ENCODE data around the gene CHADL.

- no peak for TF ChIP-seq RCOR1 (conservative IDR thresholded peaks at IDR 0.05; ENCODE audit: low read depth, low read length)
- no peak for TF ChIP-seq ZNF384 (IDR thresholded peaks at IDR 0.05; ENCODE audit: borderline replicate concordance, low read depth, low read length)
- no peak for TF ChIP-seq NFYB (IDR thresholded peaks at IDR 0.05; ENCODE audit: insufficient read depth, low read depth, low read length)
- no peak for TF ChIP-seq TARDBP (IDR thresholded peaks at IDR 0.05; ENCODE audit: borderline replicate concordance)
Observed at GRCh38 chr22:41257696-41258095, 17.0 kb upstream of the CHADL start.
